ENCODE results near the gene ABCG5.

Gene ABCG5

GRCh38 chr2:43845181-43845580 lies 6.5 kb upstream of the ABCG5 start:
- no peak for TF ChIP-seq CTCF (IDR thresholded peaks at IDR 0.05; ENCODE audit: low read depth, low read length, missing control alignments)
- H3K4me3 ChIP-seq (replicated peaks; ENCODE audit: low read depth, low read length): no peak overlapping the region

GRCh38 chr2:43842866-43843226 lies 4.2 kb upstream of the ABCG5 start:
- DNase-seq (ENCODE audit: extremely low read depth, low read depth): no peak
- no peak for TF ChIP-seq CTCF (IDR thresholded peaks at IDR 0.05; ENCODE audit: low read depth, low read length, missing control alignments)
- no peak overlapping the region for H3K4me3 ChIP-seq (replicated peaks; ENCODE audit: low read depth, low read length)

More at GRCh38 chr2:43845181-43845580, 6.5 kb upstream of the ABCG5 start:
- no peak for DNase-seq (ENCODE audit: extremely low read depth, low read depth)

GRCh38 chr2:43841949-43842865 lies 3.6 kb upstream of the ABCG5 start:
- no peak for TF ChIP-seq CTCF (IDR thresholded peaks at IDR 0.05; ENCODE audit: low read depth, low read length, missing control alignments)
- H3K4me3 ChIP-seq (replicated peaks; ENCODE audit: low read depth, low read length): no peak overlapping the region
- DNase-seq (ENCODE audit: extremely low read depth, low read depth): no peak

- no peak for DNase-seq (ENCODE audit: extremely low read depth, low read depth)
- no peak overlapping the region for H3K4me3 ChIP-seq (replicated peaks; ENCODE audit: low read depth, low read length)
Observed at GRCh38 chr2:43840965-43841364, 2.3 kb upstream of the ABCG5 start.

GRCh38 chr2:43839776-43840564 lies 1.3 kb upstream of the ABCG5 start:
- no peak for DNase-seq (ENCODE audit: extremely low read depth, low read depth)
- TF ChIP-seq CTCF (IDR thresholded peaks at IDR 0.05; ENCODE audit: low read depth, low read length, missing control alignments): no peak
- no peak overlapping the region for H3K4me3 ChIP-seq (replicated peaks; ENCODE audit: low read depth, low read length)

More at GRCh38 chr2:43840965-43841364, 2.3 kb upstream of the ABCG5 start:
- TF ChIP-seq CTCF (IDR thresholded peaks at IDR 0.05; ENCODE audit: low read depth, low read length, missing control alignments): no peak

- no peak overlapping the region for H3K4me3 ChIP-seq (replicated peaks; ENCODE audit: low read depth, low read length)
- no peak for TF ChIP-seq CTCF (IDR thresholded peaks at IDR 0.05; ENCODE audit: low read depth, low read length, missing control alignments)
- no peak for DNase-seq (ENCODE audit: extremely low read depth, low read depth)
Observed at GRCh38 chr2:43837831-43838559, 644 bp downstream of the ABCG5 start.
